ENCODE results near the gene SH2D4B. TPM values are rescaled to one million over a fixed set of nuclear protein-coding genes. Genes with fewer than 3 reads are reported as not detected.
A peak's percentile ranks its signal among the peaks of the same experiment; 100 is the strongest.

The SH2D4B gene
- total RNA-seq, 2 experiments from 2014 or later, result 0.03 TPM; not detected in 1

GRCh38 chr10:80582286-80582960 is 44.7 kb downstream of the SH2D4B start:
- ChIA-PET POLR2A (no interaction called here), CTCF (ENCODE audit: unreplicated experiment) (no interaction called here)
- Histone ChIP-seq H3K4me2 (ENCODE audit: low read length) (no peak overlapping the region), H4K20me1 (ENCODE audit: insufficient read depth, low read length) (no peaks in the 10 kb centered on the region), H2AFZ (ENCODE audit: low read length) (no peak overlapping the region), H3K9me3 (ENCODE audit: low read length) (no peaks in the 10 kb centered on the region), H3K9me2 (ENCODE audit: insufficient read depth, low read length) (no peaks in the 10 kb centered on the region), H3K36me3 (ENCODE audit: insufficient read depth, low read length) (no peaks in the 10 kb centered on the region), H3K4me1 (ENCODE audit: insufficient read depth, low read length, poor library complexity, severe bottlenecking) (no peaks in the 10 kb centered on the region), H3K27ac (ENCODE audit: low read depth, low read length, poor library complexity, severe bottlenecking) (no peak overlapping the region), H3K4me3 (ENCODE audit: low read depth, low read length, poor library complexity, severe bottlenecking) (no peak overlapping the region), H3K79me2 (ENCODE audit: insufficient read depth, low read depth, low read length) (no peaks in the 10 kb centered on the region)
- TF ChIP-seq EZH2phosphoT487 (IDR thresholded peaks at IDR 0.05; ENCODE audit: borderline replicate concordance, low read depth, low read length) (no peak), CTCF (conservative IDR thresholded peaks at IDR 0.05; ENCODE audit: low read length) (no peak)
- BruUV-seq (replicated peaks), result no TSS peak
- intact Hi-C loops (cut with micrococcal nuclease; ENCODE audit: unreplicated experiment), result no loop called here
- DNase-seq (ENCODE audit: low spot score), result no peak

- no peak overlapping the region for H3K27ac ChIP-seq (ENCODE audit: low read depth, low read length, poor library complexity, severe bottlenecking)
- POLR2A ChIA-PET, result no interaction called here
- H3K4me1 ChIP-seq (ENCODE audit: insufficient read depth, low read length, poor library complexity, severe bottlenecking), result no peaks in the 10 kb centered on the region
- H3K36me3 ChIP-seq (ENCODE audit: insufficient read depth, low read length), result no peaks in the 10 kb centered on the region
- H3K9me3 ChIP-seq (ENCODE audit: low read length), result no peaks in the 10 kb centered on the region
- no peaks in the 10 kb centered on the region for H3K79me2 ChIP-seq (ENCODE audit: insufficient read depth, low read depth, low read length)
- TF ChIP-seq CTCF (conservative IDR thresholded peaks at IDR 0.05; ENCODE audit: low read length) (0 out of 2 replicates have a peak, but pooled peaks have one; percentile 24), EZH2phosphoT487 (IDR thresholded peaks at IDR 0.05; ENCODE audit: borderline replicate concordance, low read depth, low read length) (no peak)
- H3K4me3 ChIP-seq (ENCODE audit: low read depth, low read length, poor library complexity, severe bottlenecking), result no peak overlapping the region
- intact Hi-C loops (cut with micrococcal nuclease; ENCODE audit: unreplicated experiment), result no loop called here
- CTCF ChIA-PET (ENCODE audit: unreplicated experiment), result no interaction called here
- no peak overlapping the region for H2AFZ ChIP-seq (ENCODE audit: low read length)
- no peaks in the 10 kb centered on the region for H4K20me1 ChIP-seq (ENCODE audit: insufficient read depth, low read length)
- no peak for DNase-seq (ENCODE audit: low spot score)
- BruUV-seq (replicated peaks), result no TSS peak
- no peaks in the 10 kb centered on the region for H3K9me2 ChIP-seq (ENCODE audit: insufficient read depth, low read length)
- no peak overlapping the region for H3K4me2 ChIP-seq (ENCODE audit: low read length)
Measured at GRCh38 chr10:80583685-80584084, 46.0 kb downstream of the SH2D4B start.

GRCh38 chr10:80585812-80586211 is 48.1 kb downstream of the SH2D4B start:
- Histone ChIP-seq H3K4me1 (ENCODE audit: insufficient read depth, low read length, poor library complexity, severe bottlenecking) (no peaks in the 10 kb centered on the region), H3K9me2 (ENCODE audit: insufficient read depth, low read length) (no peaks in the 10 kb centered on the region), H2AFZ (ENCODE audit: low read length) (no peak overlapping the region), H3K9me3 (ENCODE audit: low read length) (no peaks in the 10 kb centered on the region), H3K4me2 (ENCODE audit: low read length) (no peak overlapping the region), H3K4me3 (ENCODE audit: low read depth, low read length, poor library complexity, severe bottlenecking) (no peak overlapping the region), H3K79me2 (ENCODE audit: insufficient read depth, low read depth, low read length) (no peaks in the 10 kb centered on the region), H3K27ac (ENCODE audit: low read depth, low read length, poor library complexity, severe bottlenecking) (no peak overlapping the region), H3K36me3 (ENCODE audit: insufficient read depth, low read length) (no peaks in the 10 kb centered on the region), H4K20me1 (ENCODE audit: insufficient read depth, low read length) (no peaks in the 10 kb centered on the region)
- no TSS peak for BruUV-seq (replicated peaks)
- intact Hi-C loops (cut with micrococcal nuclease; ENCODE audit: unreplicated experiment), result no loop called here
- ChIA-PET POLR2A (no interaction called here), CTCF (ENCODE audit: unreplicated experiment) (no interaction called here)
- no peak for DNase-seq (ENCODE audit: low spot score)
- TF ChIP-seq CTCF (conservative IDR thresholded peaks at IDR 0.05; ENCODE audit: low read length) (no peak), EZH2phosphoT487 (IDR thresholded peaks at IDR 0.05; ENCODE audit: borderline replicate concordance, low read depth, low read length) (no peak)

Measured in OCI-LY7 (cell line).